ENCODE measurements around the gene TBC1D17.

The TBC1D17 gene

GRCh38 chr19:49895566-49896297, 18.2 kb downstream of the TBC1D17 start:
- DNase-seq, result no peak

DNA sequence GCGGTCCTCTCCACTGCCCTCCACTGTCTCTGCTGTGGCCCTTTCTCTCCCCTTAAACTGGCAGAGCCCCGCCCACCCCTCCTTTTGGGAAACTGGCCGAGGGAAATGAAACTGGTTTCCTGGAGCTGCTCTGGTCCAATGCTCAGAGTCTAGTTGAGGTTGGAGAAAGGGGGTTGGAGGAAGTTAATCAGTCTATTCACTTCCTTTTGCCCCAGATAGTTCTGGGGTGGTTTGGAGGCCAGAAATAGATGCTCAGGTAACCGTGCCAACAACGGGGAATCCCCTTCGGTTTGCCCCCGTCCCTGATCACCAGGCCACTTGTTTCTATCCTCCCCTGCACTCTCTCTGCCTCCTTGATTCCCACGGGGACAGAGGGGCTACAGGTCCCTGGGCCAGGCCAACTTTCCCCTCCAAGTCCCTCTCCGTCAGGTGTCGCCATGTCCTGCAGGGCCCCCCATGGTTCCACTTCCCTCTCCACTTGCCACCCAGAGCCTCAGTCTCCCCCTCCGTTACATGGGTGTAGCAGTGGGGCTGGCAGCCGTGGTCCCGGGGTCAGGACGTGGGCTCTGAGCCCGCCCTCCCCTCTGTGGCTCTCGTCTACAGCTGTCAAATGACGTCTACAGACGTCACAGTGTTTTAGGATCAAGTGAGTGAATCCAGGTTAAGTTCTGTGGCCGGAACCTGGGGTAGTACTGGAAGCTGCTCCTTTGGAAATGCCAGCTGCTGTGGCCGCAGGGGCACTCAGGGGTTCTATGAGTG, 19.5 kb downstream of the TBC1D17 start, which contains the start of gene IL4I1:
TSS of gene IL4I1 (minus strand) at position 25 of the 759 bp plus-strand sequence. CDS start 727 bp downstream, outside the sequence.
- no peak for DNase-seq

- no peak for DNase-seq
Observed at GRCh38 chr19:49904136-49904535, 26.6 kb downstream of the TBC1D17 start.

DNA sequence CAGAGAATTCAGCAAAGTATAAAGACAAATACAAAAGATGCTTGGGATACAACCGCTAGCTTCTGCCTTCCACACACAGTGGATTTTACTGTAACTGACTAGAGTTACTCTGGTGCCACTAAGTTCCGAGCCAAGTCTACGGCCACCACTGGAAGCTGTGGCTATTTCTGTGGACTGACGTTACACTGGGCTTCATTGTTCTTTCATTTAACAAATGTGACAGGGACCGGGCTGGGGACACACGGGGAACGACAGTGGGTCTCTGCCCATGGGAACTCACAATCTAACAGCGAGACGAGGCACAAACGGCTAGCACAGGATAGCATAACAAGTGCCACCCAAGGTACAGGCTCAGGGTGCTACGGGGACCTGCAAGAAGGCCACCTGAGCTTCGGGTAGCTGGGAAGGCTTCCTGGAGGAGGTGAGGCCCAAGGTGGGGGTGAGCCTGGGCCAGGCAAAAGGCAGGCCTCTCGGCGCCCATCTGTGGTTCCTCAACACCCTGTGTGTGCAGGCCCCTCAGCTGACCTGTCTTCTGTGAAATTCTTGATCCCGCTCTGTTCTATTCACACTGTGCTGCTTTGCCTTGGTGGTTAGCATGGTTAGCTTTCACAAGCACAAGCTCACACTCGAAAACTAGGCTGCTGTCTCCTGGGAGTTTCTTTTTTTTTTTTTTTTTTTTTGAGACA, 29.5 kb downstream of the TBC1D17 start:
- no peak for DNase-seq

- DNase-seq, result no peak
Observed at GRCh38 chr19:49907745-49908446, 30.4 kb downstream of the TBC1D17 start.

GRCh38 chr19:49908480-49909420, 31.2 kb downstream of the TBC1D17 start:
- no peak for DNase-seq

- no peak for DNase-seq
Observed at GRCh38 chr19:49910179-49910578, 32.7 kb downstream of the TBC1D17 start.

DNA sequence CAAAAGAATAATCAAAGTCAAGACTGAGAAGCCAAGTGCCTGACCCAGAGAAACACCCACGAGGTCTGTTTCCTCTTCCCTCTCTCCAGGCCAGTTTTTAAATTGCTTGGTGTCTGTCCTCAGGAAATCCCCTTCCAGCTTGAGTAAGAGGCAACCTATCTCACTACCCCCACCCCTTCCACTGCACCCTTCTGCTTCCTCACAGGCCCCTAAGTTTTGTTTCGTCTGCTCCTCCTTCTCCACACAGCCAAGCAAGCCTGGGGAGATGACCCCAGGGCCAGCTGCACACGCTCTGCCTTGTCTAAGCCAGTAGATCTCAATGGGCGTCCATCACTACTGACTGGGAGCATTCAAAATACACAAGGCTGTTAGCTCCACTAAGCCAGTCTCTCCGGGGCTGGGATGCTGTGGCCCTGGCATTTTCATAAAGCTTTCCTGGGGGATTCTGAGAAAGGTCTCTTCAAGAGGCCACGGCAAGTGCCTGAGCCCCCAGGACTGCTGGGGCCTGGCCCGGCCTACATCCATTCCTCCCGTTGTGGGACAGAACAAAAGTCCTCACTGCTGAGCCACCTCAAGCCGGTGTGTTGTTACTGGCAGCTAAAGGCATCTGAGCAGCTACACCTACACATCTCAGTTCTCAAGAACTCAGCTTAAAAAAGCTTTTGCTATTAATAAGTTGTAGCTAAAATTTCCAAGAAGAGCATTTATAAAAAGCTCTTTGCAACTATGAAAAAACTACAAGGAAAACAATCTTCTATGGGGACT, 34.1 kb downstream of the TBC1D17 start:
- DNase-seq, result no peak

GRCh38 chr19:49912965-49913685, 35.6 kb downstream of the TBC1D17 start:
- DNase-seq, result no peak

DNA sequence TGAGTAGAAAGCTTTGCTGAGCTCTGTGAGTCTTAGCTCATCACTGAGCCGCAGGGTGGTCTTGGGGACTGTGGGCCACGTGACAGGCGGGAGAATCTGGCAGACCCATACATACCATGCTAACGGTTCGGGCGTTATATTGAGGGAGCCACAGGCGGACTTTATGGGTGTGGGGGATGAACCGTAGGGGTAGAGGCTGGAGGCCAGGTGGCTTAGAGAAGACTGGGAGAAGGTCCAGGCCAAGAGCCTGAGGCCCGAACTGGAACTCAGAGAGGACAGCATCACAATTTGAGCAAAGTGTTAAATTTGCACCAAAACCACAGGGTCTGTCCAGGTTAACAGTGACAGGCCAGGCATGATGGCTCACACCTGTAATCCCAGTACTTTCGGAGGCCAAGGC, 36.2 kb downstream of the TBC1D17 start:
- no peak for DNase-seq

DNA sequence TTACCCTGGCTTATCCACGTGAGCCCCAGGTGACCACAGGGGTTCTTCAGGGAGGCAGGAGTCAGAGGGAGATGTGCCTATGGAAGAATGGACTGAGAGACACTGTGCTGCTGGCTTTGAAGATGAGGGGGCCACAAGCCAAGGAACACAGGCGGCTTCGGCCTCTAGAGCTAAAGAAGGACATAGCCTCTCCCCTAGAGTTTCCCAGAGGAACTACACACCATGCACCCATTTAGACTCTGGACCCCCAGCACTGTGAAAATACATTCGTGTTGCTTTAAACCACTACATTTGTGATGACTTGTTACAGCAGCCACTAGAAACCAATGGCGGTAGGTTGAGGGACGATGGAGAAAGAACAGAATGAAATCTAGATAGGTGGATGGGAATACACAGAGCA, 37.8 kb downstream of the TBC1D17 start:
- no peak for DNase-seq

- DNase-seq, result no peak
Observed at GRCh38 chr19:49916839-49917733, 39.6 kb downstream of the TBC1D17 start.

GRCh38 chr19:49918089-49918488, 40.6 kb downstream of the TBC1D17 start:
- no peak for DNase-seq

DNA sequence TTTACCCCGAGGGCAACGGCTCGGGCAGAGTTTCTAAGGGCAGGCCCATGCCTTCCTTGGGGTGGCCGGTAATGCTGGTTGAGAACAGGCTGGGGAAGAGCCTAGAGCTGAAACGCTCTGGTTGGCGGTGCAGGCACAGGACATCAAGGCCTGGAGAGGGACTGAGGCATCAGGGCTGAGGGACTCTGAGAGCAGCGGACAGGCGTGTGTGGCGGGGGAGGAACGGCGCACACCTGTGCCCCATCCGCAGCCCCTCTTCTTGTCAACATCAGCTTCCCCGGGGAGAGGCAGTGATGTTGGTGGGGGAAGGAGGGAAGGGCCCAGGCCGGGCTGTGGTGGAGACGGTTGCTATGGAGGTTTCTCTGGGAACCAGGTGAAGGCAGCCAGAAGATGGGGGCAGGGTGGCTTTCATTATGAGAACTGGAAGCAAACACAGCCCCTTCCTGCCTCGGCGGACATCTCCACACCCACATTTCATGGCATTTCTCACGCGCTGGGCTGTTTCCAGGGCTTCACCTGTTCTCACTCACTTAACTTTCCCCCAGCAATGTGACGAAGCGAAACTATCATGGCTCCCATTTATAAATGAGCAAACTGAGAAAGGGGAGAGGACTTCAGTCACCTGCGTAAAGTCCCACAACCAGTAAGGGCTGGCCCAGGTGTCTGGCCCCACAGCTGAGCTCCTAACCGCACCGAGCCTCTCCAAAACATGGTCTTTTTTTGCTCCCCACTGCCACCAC, 43.3 kb downstream of the TBC1D17 start:
- no peak for DNase-seq

GRCh38 chr19:49921871-49922795, 44.6 kb downstream of the TBC1D17 start:
- DNase-seq, result peak; percentile 63

DNA sequence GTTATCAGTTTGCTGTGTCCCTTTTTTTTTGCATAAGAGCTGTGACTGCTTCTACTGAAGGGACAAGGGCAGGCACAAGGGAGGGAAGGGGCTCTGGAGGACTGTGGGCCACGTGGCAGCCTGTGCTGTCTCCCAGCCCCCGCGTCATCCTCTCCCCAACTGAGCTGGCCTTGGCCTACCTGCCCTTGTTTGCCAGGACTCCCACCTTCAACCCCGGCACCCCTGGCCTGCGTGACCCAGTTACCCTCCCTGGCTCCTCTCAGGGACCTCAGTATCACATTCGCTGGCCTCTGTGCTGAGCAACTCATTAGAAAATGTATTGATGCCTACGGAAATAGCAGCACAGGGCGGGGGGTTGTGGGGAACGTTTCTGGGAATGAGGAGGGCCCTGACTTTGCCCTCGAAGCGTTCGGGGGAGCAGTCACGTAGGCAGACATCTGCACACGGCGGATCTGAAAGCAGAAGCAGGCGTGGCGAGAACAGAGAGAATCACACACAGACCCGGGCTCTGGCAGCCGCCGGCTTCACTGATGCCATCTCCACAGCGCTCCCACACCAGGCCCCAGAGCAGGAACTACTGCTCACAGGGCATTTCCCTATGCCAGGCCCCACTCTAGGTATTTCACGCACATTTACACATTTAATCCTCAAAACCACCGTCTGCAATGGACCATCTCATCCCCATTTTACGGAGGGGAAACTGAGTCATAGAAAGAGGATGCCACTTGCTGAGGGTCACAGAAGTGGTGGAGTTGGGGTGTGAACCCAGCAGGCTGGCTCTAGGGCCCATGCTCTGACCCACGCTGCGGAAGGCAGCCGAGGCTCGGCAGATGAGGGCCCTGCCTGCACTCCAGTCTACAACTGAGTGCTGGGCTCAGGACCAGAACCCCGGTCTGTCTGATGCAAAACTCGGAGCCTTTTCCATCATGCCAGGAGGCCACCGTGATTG, 45.8 kb downstream of the TBC1D17 start:
- DNase-seq, result no peak

Data from NK-92 treated with Interleukin-12 subunit alpha and Interleukin-12 subunit beta, amount 100 ng/mL, for 24 hours (cell line).